DND-41 (cell line): ENCODE data around the gene WRAP53.

Source experiments
- EZH2 ChIP-seq: IDR thresholded peaks from 3 replicates; pipeline ENCODE4 v1.6.1; 2012; ENCODE audit warnings: borderline replicate concordance, low read depth, mild to moderate bottlenecking, moderate library complexity, low read length, inconsistent platforms; ENCODE audit not compliant: severe bottlenecking
- TF ChIP-seq, protein P1 (sequence below): IDR thresholded peaks from 2 replicates; pipeline ENCODE4 v1.5.1; 2012; ENCODE audit warnings: borderline replicate concordance, low read length, moderate library complexity, mild to moderate bottlenecking; ENCODE audit not compliant: poor library complexity, severe bottlenecking; ENCODE audit errors: extremely low read depth

DNA sequence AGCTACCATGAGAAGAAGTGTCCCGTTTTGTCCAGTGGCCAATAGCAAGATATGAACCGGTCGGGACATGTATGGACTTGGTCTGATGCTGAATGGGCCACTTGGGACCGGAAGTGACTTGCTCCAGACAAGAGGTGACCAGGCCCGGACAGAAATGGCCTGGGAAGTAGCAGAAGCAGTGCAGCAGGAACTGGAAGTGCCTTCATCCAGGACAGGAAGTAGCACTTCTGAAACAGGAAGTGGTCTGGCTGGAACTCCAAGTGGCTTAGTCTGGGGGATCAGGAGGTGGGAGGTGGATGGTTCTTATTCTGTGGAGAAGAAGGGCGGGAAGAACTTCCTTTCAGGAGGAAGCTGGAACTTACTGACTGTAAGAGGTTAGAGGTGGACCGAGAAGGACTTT is 22.0 kb downstream of the WRAP53 start:
- TF ChIP-seq, protein P1, sequence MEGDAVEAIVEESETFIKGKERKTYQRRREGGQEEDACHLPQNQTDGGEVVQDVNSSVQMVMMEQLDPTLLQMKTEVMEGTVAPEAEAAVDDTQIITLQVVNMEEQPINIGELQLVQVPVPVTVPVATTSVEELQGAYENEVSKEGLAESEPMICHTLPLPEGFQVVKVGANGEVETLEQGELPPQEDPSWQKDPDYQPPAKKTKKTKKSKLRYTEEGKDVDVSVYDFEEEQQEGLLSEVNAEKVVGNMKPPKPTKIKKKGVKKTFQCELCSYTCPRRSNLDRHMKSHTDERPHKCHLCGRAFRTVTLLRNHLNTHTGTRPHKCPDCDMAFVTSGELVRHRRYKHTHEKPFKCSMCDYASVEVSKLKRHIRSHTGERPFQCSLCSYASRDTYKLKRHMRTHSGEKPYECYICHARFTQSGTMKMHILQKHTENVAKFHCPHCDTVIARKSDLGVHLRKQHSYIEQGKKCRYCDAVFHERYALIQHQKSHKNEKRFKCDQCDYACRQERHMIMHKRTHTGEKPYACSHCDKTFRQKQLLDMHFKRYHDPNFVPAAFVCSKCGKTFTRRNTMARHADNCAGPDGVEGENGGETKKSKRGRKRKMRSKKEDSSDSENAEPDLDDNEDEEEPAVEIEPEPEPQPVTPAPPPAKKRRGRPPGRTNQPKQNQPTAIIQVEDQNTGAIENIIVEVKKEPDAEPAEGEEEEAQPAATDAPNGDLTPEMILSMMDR, result no peak
- no peak for TF ChIP-seq EZH2
